Panc1 (cell line): ENCODE results near the gene CCDC57. TPM values are rescaled to one million over a fixed set of nuclear protein-coding genes. Genes with fewer than 3 reads are reported as not detected.

ENCODE experiments used
- ATAC-seq: fragments of 200-7000 bp; cut with Tn5 transposase; 2 replicates; pipeline ENCODE4 v1.9.1; 2020; ENCODE audit warnings: mild to moderate bottlenecking, moderate library complexity
- BruUV-seq: library from RNA; stranded (reverse); fragments of 400-500 nt; replicated peaks from 2 replicates; lab custom pipeline; 2021; lab: Mats Ljungman, UMichigan
- CTCF ChIA-PET: fragments of 300-600 bp; sonication (Branson Sonifier 250); formaldehyde crosslinking; loops from one replicate; lab custom pipeline; 2022; ENCODE audit warnings: antibody characterized with exemption; lab: Charles Lee
- POLR2A ChIA-PET: fragments of 300-600 bp; sonication (Branson Sonifier 250); formaldehyde crosslinking; loops from one replicate; lab custom pipeline; 2022; ENCODE audit warnings: antibody characterized with exemption; lab: Charles Lee
- DNase-seq: peaks from one replicate; pipeline ENCODE4 v3.0.0-alpha.2; 2010; ENCODE audit warnings: low read depth, low spot score
- H3K27ac ChIP-seq: 2 replicates; pipeline ENCODE4 v1.5.1; 2011; ENCODE audit warnings: mild to moderate bottlenecking, low read length, inconsistent platforms
- H3K27me3 ChIP-seq: fragments of 200-500 bp; sonication (Bioruptor generic); 2 replicates; pipeline ENCODE4 v1.6.0; 2014; ENCODE audit warnings: low read length, inconsistent platforms; ENCODE audit not compliant: control insufficient read depth, insufficient read depth
- H3K36me3 ChIP-seq: fragments of 200-500 bp; sonication (Bioruptor generic); 2 replicates; pipeline ENCODE4 v1.5.1; 2014; ENCODE audit warnings: inconsistent platforms, mild to moderate bottlenecking, low read length, moderate library complexity; ENCODE audit not compliant: control insufficient read depth, insufficient read depth
- H3K4me1 ChIP-seq: 2 replicates; pipeline ENCODE4 v1.5.1; 2011; ENCODE audit warnings: inconsistent platforms, mild to moderate bottlenecking, low read length, moderate library complexity; ENCODE audit not compliant: control insufficient read depth, insufficient read depth
- H3K4me3 ChIP-seq, 2 experiments: 2 replicates each; pipeline ENCODE4 v1.5.1; 2011 to 2012; ENCODE audit warnings: low read depth in 2 of 2, low read length in 2 of 2, mild to moderate bottlenecking in 2 of 2, inconsistent platforms in 1 of 2, moderate library complexity in 1 of 2
- H3K9me3 ChIP-seq: fragments of 200-500 bp; sonication (Bioruptor generic); 2 replicates; pipeline ENCODE4 v1.5.1; 2014; ENCODE audit warnings: low read depth, mild to moderate bottlenecking, inconsistent platforms, low read length, moderate library complexity; ENCODE audit not compliant: control insufficient read depth, insufficient read depth
- POLR2AphosphoS5 ChIP-seq: IDR thresholded peaks from 2 replicates; pipeline ENCODE4 v1.6.1; 2012; ENCODE audit warnings: mild to moderate bottlenecking, low read depth, low read length, moderate library complexity
- SIN3A ChIP-seq: IDR thresholded peaks from 2 replicates; pipeline ENCODE4 v1.6.1; 2012; ENCODE audit warnings: low read depth, mild to moderate bottlenecking, low read length, moderate library complexity, borderline replicate concordance; ENCODE audit not compliant: insufficient read depth
- TCF7L2 ChIP-seq: IDR thresholded peaks from 2 replicates; pipeline ENCODE4 v1.6.1; 2011; ENCODE audit warnings: mild to moderate bottlenecking, low read depth, low read length, inconsistent platforms
- in situ Hi-C: cut with HindIII; loops from 2 replicates; pipeline ENCODE4 v1.10.0; 2016; ENCODE audit warnings: low sequenced_read_pairs, low pct_unique_long_range_greater_than_20kb
- intact Hi-C: fragments of 100-400 bp; cut with micrococcal nuclease; formaldehyde crosslinking; loops from one replicate; pipeline ENCODE4 v1.10.0; 2022; ENCODE audit not compliant: unreplicated experiment
- total RNA-seq: library from RNA; stranded (reverse); gene quantifications from one replicate; pipeline ENCODE4 v1.2.1, GENCODE V29; 2021; ENCODE audit not compliant: unreplicated experiment
- TF ChIP-seq, protein P1 (sequence below): fragments of 450-650 bp; IDR thresholded peaks from 2 replicates; pipeline ENCODE4 v1.5.1; 2017; ENCODE audit warnings: mild to moderate bottlenecking
- TF ChIP-seq, protein P2 (sequence below), 2 experiments: IDR thresholded peaks; 2 replicates each; pipeline ENCODE4 v1.6.1; 2011 to 2012; ENCODE audit warnings: low read depth in 2 of 2, control low read depth in 1 of 2, low read length in 1 of 2, mild to moderate bottlenecking in 1 of 2, moderate library complexity in 1 of 2; ENCODE audit not compliant: insufficient read depth in 1 of 2

The CCDC57 gene
- total RNA-seq, 1 experiment from 2014 or later: 63.6 TPM

GRCh38 chr17:82088838-82089722 lies 123.6 kb downstream of the CCDC57 start:
- Histone ChIP-seq H3K27ac (no peak overlapping the region), H3K9me3 (no peaks in the 10 kb centered on the region), H3K27me3 (no peaks in the 10 kb centered on the region), H3K36me3 (peaks cover 46% of the 10 kb centered on the region), H3K4me1 (no peaks in the 10 kb centered on the region), H3K4me3 (no peak overlapping the region)
- CTCF ChIA-PET: no interaction called here
- TSS peak; percentile 17 for BruUV-seq
- POLR2A ChIA-PET: no interaction called here
- TF ChIP-seq, protein P1, sequence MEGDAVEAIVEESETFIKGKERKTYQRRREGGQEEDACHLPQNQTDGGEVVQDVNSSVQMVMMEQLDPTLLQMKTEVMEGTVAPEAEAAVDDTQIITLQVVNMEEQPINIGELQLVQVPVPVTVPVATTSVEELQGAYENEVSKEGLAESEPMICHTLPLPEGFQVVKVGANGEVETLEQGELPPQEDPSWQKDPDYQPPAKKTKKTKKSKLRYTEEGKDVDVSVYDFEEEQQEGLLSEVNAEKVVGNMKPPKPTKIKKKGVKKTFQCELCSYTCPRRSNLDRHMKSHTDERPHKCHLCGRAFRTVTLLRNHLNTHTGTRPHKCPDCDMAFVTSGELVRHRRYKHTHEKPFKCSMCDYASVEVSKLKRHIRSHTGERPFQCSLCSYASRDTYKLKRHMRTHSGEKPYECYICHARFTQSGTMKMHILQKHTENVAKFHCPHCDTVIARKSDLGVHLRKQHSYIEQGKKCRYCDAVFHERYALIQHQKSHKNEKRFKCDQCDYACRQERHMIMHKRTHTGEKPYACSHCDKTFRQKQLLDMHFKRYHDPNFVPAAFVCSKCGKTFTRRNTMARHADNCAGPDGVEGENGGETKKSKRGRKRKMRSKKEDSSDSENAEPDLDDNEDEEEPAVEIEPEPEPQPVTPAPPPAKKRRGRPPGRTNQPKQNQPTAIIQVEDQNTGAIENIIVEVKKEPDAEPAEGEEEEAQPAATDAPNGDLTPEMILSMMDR: no peak
- TF ChIP-seq POLR2AphosphoS5: no peak
- no peak for TF ChIP-seq TCF7L2
- TF ChIP-seq, protein P2, sequence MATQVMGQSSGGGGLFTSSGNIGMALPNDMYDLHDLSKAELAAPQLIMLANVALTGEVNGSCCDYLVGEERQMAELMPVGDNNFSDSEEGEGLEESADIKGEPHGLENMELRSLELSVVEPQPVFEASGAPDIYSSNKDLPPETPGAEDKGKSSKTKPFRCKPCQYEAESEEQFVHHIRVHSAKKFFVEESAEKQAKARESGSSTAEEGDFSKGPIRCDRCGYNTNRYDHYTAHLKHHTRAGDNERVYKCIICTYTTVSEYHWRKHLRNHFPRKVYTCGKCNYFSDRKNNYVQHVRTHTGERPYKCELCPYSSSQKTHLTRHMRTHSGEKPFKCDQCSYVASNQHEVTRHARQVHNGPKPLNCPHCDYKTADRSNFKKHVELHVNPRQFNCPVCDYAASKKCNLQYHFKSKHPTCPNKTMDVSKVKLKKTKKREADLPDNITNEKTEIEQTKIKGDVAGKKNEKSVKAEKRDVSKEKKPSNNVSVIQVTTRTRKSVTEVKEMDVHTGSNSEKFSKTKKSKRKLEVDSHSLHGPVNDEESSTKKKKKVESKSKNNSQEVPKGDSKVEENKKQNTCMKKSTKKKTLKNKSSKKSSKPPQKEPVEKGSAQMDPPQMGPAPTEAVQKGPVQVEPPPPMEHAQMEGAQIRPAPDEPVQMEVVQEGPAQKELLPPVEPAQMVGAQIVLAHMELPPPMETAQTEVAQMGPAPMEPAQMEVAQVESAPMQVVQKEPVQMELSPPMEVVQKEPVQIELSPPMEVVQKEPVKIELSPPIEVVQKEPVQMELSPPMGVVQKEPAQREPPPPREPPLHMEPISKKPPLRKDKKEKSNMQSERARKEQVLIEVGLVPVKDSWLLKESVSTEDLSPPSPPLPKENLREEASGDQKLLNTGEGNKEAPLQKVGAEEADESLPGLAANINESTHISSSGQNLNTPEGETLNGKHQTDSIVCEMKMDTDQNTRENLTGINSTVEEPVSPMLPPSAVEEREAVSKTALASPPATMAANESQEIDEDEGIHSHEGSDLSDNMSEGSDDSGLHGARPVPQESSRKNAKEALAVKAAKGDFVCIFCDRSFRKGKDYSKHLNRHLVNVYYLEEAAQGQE (IDR thresholded peaks at IDR 0.05; ENCODE audit: insufficient read depth in 1 of 2, low read depth in 2 of 2, low read length in 1 of 2): no peak
- TF ChIP-seq SIN3A: no peak
- DNase-seq (no peak), ATAC-seq (no peak)
- intact Hi-C loops (no loop called here), in situ Hi-C loops (no loop called here)

DNA sequence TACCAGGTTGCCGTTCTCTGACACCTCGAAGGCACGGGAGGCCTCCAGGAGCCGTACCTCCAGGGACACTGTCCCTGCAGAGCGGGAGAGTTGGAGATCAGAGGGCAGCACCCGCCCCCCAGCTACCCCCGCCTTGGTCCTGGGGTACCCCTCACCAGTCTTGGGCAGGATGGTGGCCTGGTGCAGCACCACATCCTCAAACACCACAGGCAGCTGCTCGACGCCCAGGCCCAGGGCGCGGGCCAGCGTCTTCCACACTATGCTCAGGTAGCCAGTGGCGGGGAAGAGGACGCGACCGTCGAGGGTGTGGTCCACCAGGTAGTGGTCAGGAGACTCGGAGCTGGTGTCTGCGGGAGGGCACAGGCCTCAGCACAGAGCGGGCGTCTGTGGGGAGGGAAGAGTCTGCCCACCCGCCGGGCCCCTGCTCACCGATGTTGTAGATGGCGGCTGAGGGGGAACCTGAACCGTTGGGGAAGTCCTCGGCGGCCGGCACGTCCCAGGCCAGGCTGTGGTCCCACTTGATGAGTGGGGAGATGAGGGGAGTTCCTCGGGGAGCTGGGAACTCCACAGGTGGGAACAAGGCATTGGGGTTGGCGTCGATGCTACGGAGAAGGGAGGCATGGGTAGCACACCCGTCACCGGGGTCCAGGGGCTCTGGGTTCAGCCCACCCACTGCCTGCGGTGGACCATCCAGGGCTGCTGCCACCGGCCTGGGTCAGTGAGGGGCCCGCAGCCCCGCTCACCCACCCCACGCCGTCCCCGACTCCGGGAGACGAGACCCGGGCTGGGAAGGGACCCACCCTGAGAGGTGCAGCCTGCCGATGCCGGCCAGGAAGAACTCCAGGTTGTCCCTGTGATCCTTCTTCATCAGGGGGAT lies 124.4 kb downstream of the CCDC57 start:
- Histone ChIP-seq H3K4me1 (no peaks in the 10 kb centered on the region), H3K27ac (no peak overlapping the region), H3K9me3 (no peaks in the 10 kb centered on the region), H3K4me3 (no peak overlapping the region), H3K36me3 (peaks cover 40% of the 10 kb centered on the region), H3K27me3 (no peaks in the 10 kb centered on the region)
- BruUV-seq: no TSS peak
- CTCF ChIA-PET: interaction anchor here (0.7 to 1.2 kb wide), 2 partner anchors 40 to 51 kb away, joined by 3 read pairs; partner anchors contain the start of gene DCXR
- intact Hi-C loops: no loop called here
- in situ Hi-C loops: no loop called here
- POLR2A ChIA-PET: no interaction called here
- DNase-seq (no peak), ATAC-seq (no peak)
- TF ChIP-seq, protein P1: no peak
- TF ChIP-seq, protein P2 (IDR thresholded peaks at IDR 0.05; ENCODE audit: insufficient read depth in 1 of 2, low read depth in 2 of 2, low read length in 1 of 2): no peak
- no peak for TF ChIP-seq SIN3A
- no peak for TF ChIP-seq TCF7L2
- no peak for TF ChIP-seq POLR2AphosphoS5
